ENCODE data around the gene RASA1. TPM values are rescaled to one million over a fixed set of nuclear protein-coding genes. Genes with fewer than 3 reads are reported as not detected.
A peak's percentile ranks its signal among the peaks of the same experiment; 100 is the strongest.

Gene RASA1
- polyA plus RNA-seq, 1 experiment: 19.8 TPM

- Histone ChIP-seq H3K27me3 (ENCODE audit: control insufficient read depth, insufficient read depth, low read length) (no peaks in the 10 kb centered on the region), H3K4me3 (ENCODE audit: low read depth, low read length) (no peak overlapping the region), H3K36me3 (ENCODE audit: control insufficient read depth, insufficient read depth, low read length) (no peaks in the 10 kb centered on the region)
- CTCF ChIA-PET: interaction anchor here (0.7 kb wide), 1 partner anchor 64 kb away, joined by 5 read pairs; no protein-coding TSS in a partner anchor
- DNase-seq (ENCODE audit: low read depth): no peak
- TF ChIP-seq CTCF (IDR thresholded peaks at IDR 0.05; ENCODE audit: insufficient read depth, low read depth, low read length): no peak
- POLR2A ChIA-PET: no interaction called here
Measured at GRCh38 chr5:87329114-87329513, 61.4 kb downstream of the RASA1 start.

- no peak for DNase-seq (ENCODE audit: low read depth)
- Histone ChIP-seq H3K27me3 (ENCODE audit: control insufficient read depth, insufficient read depth, low read length) (no peaks in the 10 kb centered on the region), H3K36me3 (ENCODE audit: control insufficient read depth, insufficient read depth, low read length) (peaks cover 1% of the 10 kb centered on the region; the same call in 1 of the 2 replicates), H3K4me3 (ENCODE audit: low read depth, low read length) (no peak overlapping the region)
- TF ChIP-seq CTCF (IDR thresholded peaks at IDR 0.05; ENCODE audit: insufficient read depth, low read depth, low read length): no peak
- ChIA-PET POLR2A (no interaction called here), CTCF (no interaction called here)
Measured at GRCh38 chr5:87339986-87340385, 72.3 kb downstream of the RASA1 start.

- CTCF ChIA-PET: no interaction called here
- Histone ChIP-seq H3K36me3 (ENCODE audit: control insufficient read depth, insufficient read depth, low read length) (peaks cover 1% of the 10 kb centered on the region; the same call in 1 of the 2 replicates), H3K27me3 (ENCODE audit: control insufficient read depth, insufficient read depth, low read length) (no peaks in the 10 kb centered on the region), H3K4me3 (ENCODE audit: low read depth, low read length) (no peak overlapping the region)
- DNase-seq (ENCODE audit: low read depth): no peak
- no peak for TF ChIP-seq CTCF (IDR thresholded peaks at IDR 0.05; ENCODE audit: insufficient read depth, low read depth, low read length)
- POLR2A ChIA-PET: no interaction called here
Measured at GRCh38 chr5:87340716-87341115, 73.0 kb downstream of the RASA1 start.

- CTCF ChIA-PET: interaction anchor here (0.8 to 0.9 kb wide), 2 partner anchors 12 to 43 kb away, joined by 3 read pairs; no protein-coding TSS in a partner anchor
Measured at GRCh38 chr5:87347272-87347671, 79.6 kb downstream of the RASA1 start.

GRCh38 chr5:87347841-87348240 is 80.2 kb downstream of the RASA1 start:
- CTCF ChIA-PET: no interaction called here
- POLR2A ChIA-PET: no interaction called here
- DNase-seq (ENCODE audit: low read depth): no peak
- Histone ChIP-seq H3K27me3 (ENCODE audit: control insufficient read depth, insufficient read depth, low read length) (no peaks in the 10 kb centered on the region), H3K4me3 (ENCODE audit: low read depth, low read length) (no peak overlapping the region), H3K36me3 (ENCODE audit: control insufficient read depth, insufficient read depth, low read length) (no peaks in the 10 kb centered on the region)
- TF ChIP-seq CTCF (IDR thresholded peaks at IDR 0.05; ENCODE audit: insufficient read depth, low read depth, low read length): no peak

More at GRCh38 chr5:87347272-87347671, 79.6 kb downstream of the RASA1 start:
- DNase-seq (ENCODE audit: low read depth): peak; percentile 31
- Histone ChIP-seq H3K4me3 (ENCODE audit: low read depth, low read length) (no peak overlapping the region), H3K36me3 (ENCODE audit: control insufficient read depth, insufficient read depth, low read length) (no peaks in the 10 kb centered on the region), H3K27me3 (ENCODE audit: control insufficient read depth, insufficient read depth, low read length) (no peaks in the 10 kb centered on the region)
- POLR2A ChIA-PET: interaction anchor here (0.6 kb wide), 1 partner anchor 79 kb away, joined by 8 read pairs; the partner anchor contains the start of gene RASA1
- no peak for TF ChIP-seq CTCF (IDR thresholded peaks at IDR 0.05; ENCODE audit: insufficient read depth, low read depth, low read length)
